Measurements from ENCODE around the gene UBAC1. TPM values are rescaled to one million over a fixed set of nuclear protein-coding genes. Genes with fewer than 3 reads are reported as not detected.

UBAC1 gene
- total and polyA plus RNA-seq, 9 of the 15 experiments (the other 6 are each of a cell fraction or from before 2014, with no cell fraction given), result 94.0 to 399 (median 228) TPM

DNA sequence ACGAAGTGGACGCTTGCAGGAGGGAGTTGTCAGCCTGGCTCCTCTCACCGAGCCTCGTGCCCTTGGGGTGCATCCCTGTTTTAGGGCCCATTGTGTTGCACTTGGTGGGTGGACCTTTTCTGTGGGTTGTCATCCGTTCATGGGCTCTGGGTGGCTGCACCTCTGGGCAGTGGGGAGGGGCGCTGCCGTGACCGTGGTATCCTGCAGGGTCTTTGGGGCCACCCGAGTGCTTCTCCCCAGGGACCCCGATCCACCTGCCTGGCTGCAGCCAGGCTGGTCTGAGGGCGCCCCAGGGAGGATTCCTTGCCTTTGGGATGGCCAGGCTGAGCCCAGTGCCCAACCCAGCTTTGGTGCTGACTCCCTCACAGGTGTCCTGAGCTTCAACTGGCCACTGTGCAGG is 41.0 kb upstream of the UBAC1 start (continued):
- TF ChIP-seq, protein P1, sequence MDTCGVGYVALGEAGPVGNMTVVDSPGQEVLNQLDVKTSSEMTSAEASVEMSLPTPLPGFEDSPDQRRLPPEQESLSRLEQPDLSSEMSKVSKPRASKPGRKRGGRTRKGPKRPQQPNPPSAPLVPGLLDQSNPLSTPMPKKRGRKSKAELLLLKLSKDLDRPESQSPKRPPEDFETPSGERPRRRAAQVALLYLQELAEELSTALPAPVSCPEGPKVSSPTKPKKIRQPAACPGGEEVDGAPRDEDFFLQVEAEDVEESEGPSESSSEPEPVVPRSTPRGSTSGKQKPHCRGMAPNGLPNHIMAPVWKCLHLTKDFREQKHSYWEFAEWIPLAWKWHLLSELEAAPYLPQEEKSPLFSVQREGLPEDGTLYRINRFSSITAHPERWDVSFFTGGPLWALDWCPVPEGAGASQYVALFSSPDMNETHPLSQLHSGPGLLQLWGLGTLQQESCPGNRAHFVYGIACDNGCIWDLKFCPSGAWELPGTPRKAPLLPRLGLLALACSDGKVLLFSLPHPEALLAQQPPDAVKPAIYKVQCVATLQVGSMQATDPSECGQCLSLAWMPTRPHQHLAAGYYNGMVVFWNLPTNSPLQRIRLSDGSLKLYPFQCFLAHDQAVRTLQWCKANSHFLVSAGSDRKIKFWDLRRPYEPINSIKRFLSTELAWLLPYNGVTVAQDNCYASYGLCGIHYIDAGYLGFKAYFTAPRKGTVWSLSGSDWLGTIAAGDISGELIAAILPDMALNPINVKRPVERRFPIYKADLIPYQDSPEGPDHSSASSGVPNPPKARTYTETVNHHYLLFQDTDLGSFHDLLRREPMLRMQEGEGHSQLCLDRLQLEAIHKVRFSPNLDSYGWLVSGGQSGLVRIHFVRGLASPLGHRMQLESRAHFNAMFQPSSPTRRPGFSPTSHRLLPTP (IDR thresholded peaks at IDR 0.05; ENCODE audit: borderline replicate concordance, extremely low read depth, insufficient read length), result no peak

DNA sequence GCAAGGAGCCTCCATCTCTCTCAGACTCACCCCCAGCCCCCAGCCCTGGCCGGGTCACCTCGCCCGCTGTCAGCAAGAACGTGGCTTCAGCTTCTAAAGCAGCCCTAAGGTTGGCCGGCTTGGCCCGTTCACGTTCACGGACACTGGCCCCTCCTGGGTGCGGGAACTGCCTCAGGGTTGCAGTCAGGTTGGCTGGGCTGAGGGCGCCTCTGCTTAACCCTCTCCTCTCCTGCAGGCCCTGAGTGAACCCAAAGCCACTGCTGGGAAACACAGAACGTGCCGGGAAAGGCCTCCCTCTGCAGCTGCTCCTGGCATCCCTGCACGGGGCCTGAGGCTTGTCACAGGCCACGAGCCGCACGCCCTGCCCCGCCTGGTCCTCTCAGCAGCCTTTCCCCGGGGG is 40.1 kb upstream of the UBAC1 start:
- H3K4me1 ChIP-seq (replicated peaks in 1 of 2; ENCODE audit: control insufficient read depth in 2 of 2, insufficient read depth in 2 of 2, low read length in 2 of 2), result peaks cover 7 to 56% of the 10 kb centered on the region in 2 experiments
- H3K9me3 ChIP-seq (replicated peaks; ENCODE audit: control insufficient read depth, insufficient read depth, low read depth, low read length), result no peaks in the 10 kb centered on the region
- no peak for FAIRE-seq
- no peaks in the 10 kb centered on the region; the same call in 1 of the 2 replicates for H4K20me1 ChIP-seq (replicated peaks; ENCODE audit: control insufficient read depth, insufficient read depth, low read length)
- 33% methylated on average over 16 of the region's 18 CpGs for WGBS (ENCODE audit: insufficient coverage, low coverage, missing lambda C conversion rate)
- POLR2A ChIA-PET, result interaction anchor here (1.2 to 1.7 kb wide), 2 partner anchors 8 to 18 kb away, joined by 3 to 6 read pairs; no protein-coding TSS in a partner anchor
- peak; percentile 11; the same call in 2 of the 3 replicates for ATAC-seq
- no peak overlapping the region for H2AFZ ChIP-seq (ENCODE audit: low read depth, low read length)
- H3K79me2 ChIP-seq (ENCODE audit: control insufficient read depth, insufficient read depth, low read length), result no peaks in the 10 kb centered on the region
- H3K4me3 ChIP-seq, result no peak overlapping the region
- TF ChIP-seq POLR2G (IDR thresholded peaks at IDR 0.05; ENCODE audit: low read depth, low read length) (peak; percentile 58), C11orf30 (IDR thresholded peaks at IDR 0.05; ENCODE audit: low read depth) (no peak), POLR3A (IDR thresholded peaks at IDR 0.05; ENCODE audit: borderline replicate concordance, extremely low read depth, insufficient read depth, insufficient read length) (no peak), ZNF175 (CRISPR knock-in tag; IDR thresholded peaks at IDR 0.05; ENCODE audit: low read depth) (no peak), MECOM (CRISPR knock-in tag; IDR thresholded peaks at IDR 0.05) (no peak), SRF (CRISPR knock-in tag; IDR thresholded peaks at IDR 0.05) (no peak)
- no peaks in the 10 kb centered on the region for H3K36me3 ChIP-seq (ENCODE audit: control insufficient read depth, insufficient read depth, low read length)
- no peak overlapping the region for H3K4me2 ChIP-seq (ENCODE audit: insufficient read depth, low read length)
- no peaks in the 10 kb centered on the region for H3K27me3 ChIP-seq (ENCODE audit: control insufficient read depth in 2 of 2, insufficient read depth in 2 of 2, low read length in 2 of 2)
- no peak overlapping the region for H3K27ac ChIP-seq (ENCODE audit: extremely low read depth, low read depth, low read length)
- H3K9ac ChIP-seq (ENCODE audit: insufficient read depth in 1 of 2, low read depth in 2 of 2, low read length in 2 of 2), result no peak overlapping the region
- peaks cover 9% of the 10 kb centered on the region for H3K9me1 ChIP-seq (ENCODE audit: control insufficient read depth, insufficient read depth, low read length)
- CTCF ChIA-PET (ENCODE audit: low intra/inter-chr PET ratio), result no interaction called here
- in situ Hi-C loops (cut with MboI) (no loop called here), intact Hi-C loops (cut with micrococcal nuclease) (no loop called here)
- no peak for DNase-seq (ENCODE audit: extremely low read depth in 1 of 4, low spot score in 3 of 4)
- BruUV-seq (replicated peaks), result no TSS peak
